HG03139 (cell line): ENCODE results near the gene BMP8B.

Experiments used
- ATAC-seq: cut with Tn5 transposase; IDR thresholded peaks from one replicate; pipeline ENCODE4 v1.9.1; 2021; ENCODE audit not compliant: unreplicated experiment

BMP8B gene

GRCh38 chr1:39727932-39728317, 60.7 kb downstream of the BMP8B start:
- no peak for ATAC-seq

GRCh38 chr1:39727221-39727931, 61.3 kb downstream of the BMP8B start:
- no peak for ATAC-seq

GRCh38 chr1:39726600-39726999, 62.1 kb downstream of the BMP8B start:
- ATAC-seq: no peak

GRCh38 chr1:39722495-39722894, 66.2 kb downstream of the BMP8B start:
- no peak for ATAC-seq

GRCh38 chr1:39721664-39722063, 67.0 kb downstream of the BMP8B start:
- ATAC-seq: no peak

- ATAC-seq: no peak
Observed at GRCh38 chr1:39720094-39720999, 68.3 kb downstream of the BMP8B start.

GRCh38 chr1:39717809-39718208, 70.9 kb downstream of the BMP8B start:
- no peak for ATAC-seq

GRCh38 chr1:39713557-39713956, 75.1 kb downstream of the BMP8B start:
- ATAC-seq: no peak

- no peak for ATAC-seq
Observed at GRCh38 chr1:39711966-39712340, 76.7 kb downstream of the BMP8B start.

- no peak for ATAC-seq
Observed at GRCh38 chr1:39711104-39711965, 77.3 kb downstream of the BMP8B start.

- no peak for ATAC-seq
Observed at GRCh38 chr1:39707506-39707905, 81.2 kb downstream of the BMP8B start.
